IMR-90 (cell line): ENCODE results near the gene DDX31. TPM values are rescaled to one million over a fixed set of nuclear protein-coding genes. Genes with fewer than 3 reads are reported as not detected.

ENCODE experiments used
- ATAC-seq: fragments of 200-7000 bp; cut with Tn5 transposase; 2 replicates; pipeline ENCODE4 v1.9.1; 2020; ENCODE audit warnings: low read depth, mild to moderate bottlenecking, moderate library complexity
- BruUV-seq: library from RNA; stranded (reverse); fragments of 400-500 nt; replicated peaks from 2 replicates; lab custom pipeline; 2021; lab: Mats Ljungman, UMichigan
- CTCF ChIA-PET: fragments of 300-600 bp; formaldehyde crosslinking; extraction: SDS; loops from one replicate; lab custom pipeline; 2021; ENCODE audit warnings: antibody characterized with exemption; lab: Yijun Ruan, JAX
- POLR2A ChIA-PET: fragments of 300-600 bp; sonication (Branson Sonifier 250); formaldehyde crosslinking; loops from one replicate; lab custom pipeline; 2022; ENCODE audit warnings: antibody characterized with exemption; ENCODE audit not compliant: unreplicated experiment; lab: Charles Lee
- DNase-seq: peaks from one replicate; pipeline ENCODE4 v3.0.0; 2013
- H2AFZ ChIP-seq: replicated peaks from 2 replicates; pipeline ENCODE3; 2013; ENCODE audit warnings: low read length, mild to moderate bottlenecking; ENCODE audit not compliant: poor library complexity
- H2AK5ac ChIP-seq: 2 replicates; pipeline ENCODE4 v1.6.1; 2013; ENCODE audit warnings: low read depth, low read length, inconsistent platforms
- H2AK9ac ChIP-seq: replicated peaks from 2 replicates; pipeline ENCODE3; 2013; ENCODE audit warnings: mild to moderate bottlenecking, low read depth, low read length, moderate library complexity; ENCODE audit not compliant: poor library complexity
- H2BK120ac ChIP-seq: 2 replicates; pipeline ENCODE4 v1.6.1; 2013; ENCODE audit warnings: low read depth, low read length, inconsistent platforms
- H2BK15ac ChIP-seq: 3 replicates; pipeline ENCODE4 v1.6.1; 2013; ENCODE audit warnings: low read depth, low read length, inconsistent platforms
- H2BK20ac ChIP-seq: 2 replicates; pipeline ENCODE4 v1.6.1; 2013; ENCODE audit warnings: low read depth, mild to moderate bottlenecking, inconsistent platforms, low read length, moderate library complexity
- H2BK5ac ChIP-seq: 2 replicates; pipeline ENCODE4 v1.6.1; 2013; ENCODE audit warnings: mild to moderate bottlenecking, low read depth, low read length, inconsistent platforms; ENCODE audit not compliant: poor library complexity, severe bottlenecking
- H3K14ac ChIP-seq: replicated peaks from 2 replicates; pipeline ENCODE4 v1.6.1; 2013; ENCODE audit warnings: low read depth, low read length, inconsistent platforms
- H3K18ac ChIP-seq: 2 replicates; pipeline ENCODE4 v1.6.1; 2013; ENCODE audit warnings: low read depth, low read length, control low read depth
- H3K23ac ChIP-seq: 2 replicates; pipeline ENCODE4 v1.6.1; 2013; ENCODE audit warnings: low read depth, low read length, inconsistent platforms
- H3K27ac ChIP-seq: 2 replicates; pipeline ENCODE4 v1.5.1; 2013; ENCODE audit warnings: mild to moderate bottlenecking, control low read depth, low read length; ENCODE audit not compliant: insufficient read depth
- H3K27me3 ChIP-seq: 2 replicates; pipeline ENCODE4 v1.6.1; 2013; ENCODE audit warnings: low read length; ENCODE audit not compliant: control insufficient read depth, insufficient read depth
- H3K36me3 ChIP-seq: 2 replicates; pipeline ENCODE4 v1.6.1; 2013; ENCODE audit warnings: low read length, mixed read lengths; ENCODE audit not compliant: control insufficient read depth, insufficient read depth
- H3K4ac ChIP-seq: 2 replicates; pipeline ENCODE4 v1.6.1; 2013; ENCODE audit warnings: low read depth, low read length, inconsistent platforms
- H3K4me1 ChIP-seq: 2 replicates; pipeline ENCODE4 v1.6.1; 2013; ENCODE audit warnings: low read length, mixed read lengths; ENCODE audit not compliant: control insufficient read depth, insufficient read depth
- H3K4me2 ChIP-seq: 2 replicates; pipeline ENCODE4 v1.6.1; 2013; ENCODE audit warnings: low read depth, mild to moderate bottlenecking, control low read depth, low read length, moderate library complexity
- H3K4me3 ChIP-seq: 2 replicates; pipeline ENCODE4 v1.5.1; 2013; ENCODE audit warnings: low read depth, mild to moderate bottlenecking, control low read depth, low read length, moderate library complexity; ENCODE audit not compliant: insufficient read depth
- H3K56ac ChIP-seq: 2 replicates; pipeline ENCODE4 v1.6.1; 2013; ENCODE audit warnings: low read length, inconsistent platforms; ENCODE audit not compliant: insufficient read depth; ENCODE audit errors: extremely low read depth
- H3K79me1 ChIP-seq, 2 experiments: 2 replicates each; pipeline ENCODE4 v1.6.1; 2013; ENCODE audit warnings: low read length in 2 of 2, inconsistent platforms in 1 of 2, low read depth in 1 of 2
- H3K9ac ChIP-seq: 2 replicates; pipeline ENCODE4 v1.6.1; 2013; ENCODE audit warnings: low read depth, low read length, control low read depth
- H3K9me1 ChIP-seq: 2 replicates; pipeline ENCODE4 v1.6.1; 2013; ENCODE audit warnings: low read length, inconsistent platforms; ENCODE audit not compliant: insufficient read depth
- H3K9me3 ChIP-seq: 2 replicates; pipeline ENCODE4 v1.6.1; 2013; ENCODE audit warnings: low read length; ENCODE audit not compliant: control insufficient read depth, insufficient read depth
- H4K20me1 ChIP-seq: 2 replicates; pipeline ENCODE4 v1.6.1; 2013; ENCODE audit warnings: low read length, inconsistent platforms; ENCODE audit not compliant: insufficient read depth
- H4K5ac ChIP-seq: 2 replicates; pipeline ENCODE4 v1.6.1; 2013; ENCODE audit warnings: mild to moderate bottlenecking, low read depth, low read length, control low read depth
- H4K8ac ChIP-seq, 2 experiments: 2 replicates each; pipeline ENCODE4 v1.6.1; 2013; ENCODE audit warnings: low read depth in 2 of 2, low read length in 2 of 2, control low read depth in 1 of 2, inconsistent platforms in 1 of 2
- H4K91ac ChIP-seq: 2 replicates; pipeline ENCODE4 v1.6.1; 2013; ENCODE audit warnings: low read depth, low read length, inconsistent platforms; ENCODE audit not compliant: insufficient read depth
- CEBPB ChIP-seq: IDR thresholded peaks from 2 replicates; pipeline ENCODE4 v1.6.1; 2012; ENCODE audit warnings: low read depth, low read length, improper control_type of control experiment
- CHD1 ChIP-seq: IDR thresholded peaks from 2 replicates; pipeline ENCODE4 v1.6.1; 2012; ENCODE audit warnings: low read depth, low read length, improper control_type of control experiment
- CTCF ChIP-seq: conservative IDR thresholded peaks from 2 replicates; pipeline ENCODE4 v1.5.1; 2012; ENCODE audit warnings: mild to moderate bottlenecking, low read depth, low read length, improper control_type of control experiment
- MAFK ChIP-seq: IDR thresholded peaks from 2 replicates; pipeline ENCODE4 v1.6.1; 2012; ENCODE audit warnings: low read depth, low read length, improper control_type of control experiment
- MAZ ChIP-seq: IDR thresholded peaks from 2 replicates; pipeline ENCODE4 v1.6.1; 2012; ENCODE audit warnings: low read depth, mild to moderate bottlenecking, low read length, improper control_type of control experiment, moderate library complexity, borderline replicate concordance
- MXI1 ChIP-seq: IDR thresholded peaks from 2 replicates; pipeline ENCODE4 v1.6.1; 2012; ENCODE audit warnings: low read depth, mild to moderate bottlenecking, low read length, moderate library complexity, borderline replicate concordance
- POLR2A ChIP-seq: IDR thresholded peaks from 2 replicates; pipeline ENCODE4 v1.6.1; 2012; ENCODE audit warnings: mild to moderate bottlenecking, low read depth, low read length
- RAD21 ChIP-seq: IDR thresholded peaks from 2 replicates; pipeline ENCODE4 v1.6.1; 2012; ENCODE audit warnings: low read length, improper control_type of control experiment
- RCOR1 ChIP-seq: IDR thresholded peaks from 2 replicates; pipeline ENCODE4 v1.6.1; 2012; ENCODE audit warnings: mild to moderate bottlenecking, low read length, improper control_type of control experiment; ENCODE audit not compliant: insufficient replicate concordance
- RFX5 ChIP-seq: IDR thresholded peaks from 2 replicates; pipeline ENCODE4 v1.8.0; 2012; ENCODE audit warnings: low read depth, mild to moderate bottlenecking, low read length, moderate library complexity
- SMC3 ChIP-seq: fragments of 150-350 bp; IDR thresholded peaks from 2 replicates; pipeline ENCODE4 v1.6.1; 2016; ENCODE audit warnings: low read depth, mild to moderate bottlenecking, antibody characterized with exemption, low read length, moderate library complexity
- USF2 ChIP-seq: fragments of 150-350 bp; IDR thresholded peaks from 2 replicates; pipeline ENCODE4 v1.6.1; 2017; ENCODE audit warnings: mild to moderate bottlenecking, antibody characterized with exemption, low read length, low read depth
- WGBS, 2 experiments: methylation state at CpG; one replicate each; pipeline versions ENCODE4 v1.1.5 to v1.1.7; 2013; ENCODE audit warnings: missing lambda C conversion rate in 2 of 2; ENCODE audit not compliant: insufficient read length in 1 of 2; ENCODE audit errors: extremely low coverage in 2 of 2; 5-methylcytosine and 5-hydroxymethylcytosine counted together
- dilution Hi-C: fragments of 300-500 bp; cut with HindIII; formaldehyde crosslinking; loops from one replicate; pipeline ENCODE4 v1.14.3; 2018; ENCODE audit warnings: low sequenced_read_pairs; ENCODE audit not compliant: unreplicated experiment
- in situ Hi-C: fragments of 300-500 bp; cut with MboI; formaldehyde crosslinking; loops from 3 replicates; pipeline ENCODE4 v1.14.3; 2019; ENCODE audit warnings: low sequenced_read_pairs, inconsistent platforms, mixed read lengths
- intact Hi-C: fragments of 100-400 bp; cut with micrococcal nuclease; formaldehyde crosslinking; loops from 2 replicates; pipeline ENCODE4 v1.10.0; 2022
- polyA plus RNA-seq, 3 experiments: library from polyadenylated mRNA; depleted of rRNA; stranded (reverse); fragments of >200 nt; gene quantifications; 2 replicates each; pipeline ENCODE4 v1.2.3, GENCODE V29; 2012; ENCODE audit warnings: low replicate concordance in 1 of 3
- total RNA-seq: library from RNA; depleted of rRNA; stranded (reverse); fragments of >200 nt; gene quantifications from 2 replicates; pipeline ENCODE4 v1.2.3, GENCODE V29; 2012

The DDX31 gene
- total and polyA plus RNA-seq, 2 of the 4 experiments (the other 2 are of a cell fraction), result 10.7 to 14.0 TPM

DNA sequence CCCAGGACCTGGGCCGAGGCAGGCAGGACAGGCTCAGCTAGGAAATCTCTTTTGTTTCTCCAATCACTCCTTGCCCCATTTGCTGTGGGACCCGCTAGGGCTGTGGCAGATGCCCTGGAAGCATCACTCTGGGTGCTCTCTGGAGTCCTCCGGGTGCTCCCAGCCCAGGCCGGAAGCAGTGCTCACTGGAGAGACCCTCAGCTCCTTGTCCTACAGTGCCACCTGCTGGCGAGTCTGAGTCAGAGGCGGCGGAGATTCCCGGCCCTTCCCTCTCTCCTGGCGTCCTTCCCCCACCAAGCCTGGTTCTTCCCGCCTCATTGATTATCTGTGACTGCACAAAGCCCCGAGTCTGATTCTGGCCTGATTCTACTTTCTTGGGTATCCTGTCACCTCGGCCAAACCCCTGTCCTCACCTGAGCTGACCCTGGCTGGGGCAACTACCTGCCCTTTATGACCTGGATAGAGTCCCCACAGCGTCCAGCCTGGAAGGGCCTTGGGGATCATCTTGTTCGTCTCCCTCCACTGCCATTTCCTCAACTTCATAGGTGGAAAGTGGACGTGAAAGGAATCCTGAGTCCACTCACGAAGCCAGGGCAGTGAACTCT, 94.7 kb downstream of the DDX31 start:
- H2AK9ac ChIP-seq, result peak overlapping the region; percentile 19
- H4K5ac ChIP-seq, result no peak overlapping the region
- no peak overlapping the region for H3K4ac ChIP-seq
- ATAC-seq (peak; percentile 98), DNase-seq (peak; percentile 67)
- H3K9ac ChIP-seq, result no peak overlapping the region
- CTCF ChIA-PET, result no interaction called here
- no peak overlapping the region for H3K18ac ChIP-seq
- 2% methylated on average over 9 of the region's 16 CpGs; no CpG with 5 or more reads in 1 of the 2 experiments for WGBS, 2 experiments
- H3K79me1 ChIP-seq, result no peaks in the 10 kb centered on the region
- no peak overlapping the region for H3K4me3 ChIP-seq
- H4K8ac ChIP-seq, result no peak overlapping the region
- no peak overlapping the region for H2BK20ac ChIP-seq
- dilution Hi-C loops (no loop called here), in situ Hi-C loops (loop anchor here (5.0 kb wide), 1 partner anchor 68 kb away; no protein-coding TSS in a partner anchor), intact Hi-C loops (loop anchor here (1.0 to 5.0 kb wide), 4 partner anchors 68 to 818 kb away; no protein-coding TSS in a partner anchor)
- H4K91ac ChIP-seq, result no peak overlapping the region
- H3K27ac ChIP-seq, result no peak overlapping the region
- no peak overlapping the region for H2BK120ac ChIP-seq
- H2BK15ac ChIP-seq, result no peak overlapping the region
- POLR2A ChIA-PET, result no interaction called here
- peaks cover 57% of the 10 kb centered on the region for H3K27me3 ChIP-seq
- no peaks in the 10 kb centered on the region for H3K9me3 ChIP-seq
- H3K4me2 ChIP-seq, result no peak overlapping the region
- H3K36me3 ChIP-seq, result no peaks in the 10 kb centered on the region
- H2AK5ac ChIP-seq, result no peak overlapping the region
- TF ChIP-seq RCOR1 (no peak), CHD1 (no peak), SMC3 (peak; percentile 70), MAZ (no peak), RFX5 (no peak), RAD21 (peak; percentile 93), MXI1 (no peak), CTCF (peak; percentile 86), POLR2A (0 out of 2 replicates have a peak, but pooled peaks have one; percentile 28), CEBPB (no peak), USF2 (no peak), MAFK (no peak)
- H2BK5ac ChIP-seq, result no peak overlapping the region
- no peak overlapping the region for H3K23ac ChIP-seq
- no peak overlapping the region for H3K56ac ChIP-seq
- H4K20me1 ChIP-seq, result no peaks in the 10 kb centered on the region
- no peaks in the 10 kb centered on the region for H3K4me1 ChIP-seq
- peak overlapping the region; percentile 59 for H2AFZ ChIP-seq
- no TSS peak for BruUV-seq
- no peaks in the 10 kb centered on the region for H3K9me1 ChIP-seq
- no peak overlapping the region for H3K14ac ChIP-seq
